Glutamatergic neuron (in vitro differentiated cells): Measurements from ENCODE around the gene ARHGAP6. TPM values are rescaled to one million over a fixed set of nuclear protein-coding genes. Genes with fewer than 3 reads are reported as not detected.
"Not testable (repeated sequence)": the region's sequence is repeated elsewhere in the genome, so short reads cannot be mapped to it uniquely, and the experiment has no call there.

Experiments
- DNase-seq: peaks from one replicate; pipeline ENCODE4 v3.0.0; 2022
- H3K27ac Mint-ChIP-seq: one replicate; pipeline ENCODE4 v1.8.0; 2020; ENCODE audit warnings: mild to moderate bottlenecking, mixed read lengths, inconsistent platforms; ENCODE audit not compliant: unreplicated experiment
- H3K27me3 Mint-ChIP-seq: one replicate; pipeline ENCODE4 v1.8.0; 2020; ENCODE audit warnings: mild to moderate bottlenecking, moderate library complexity, mixed read lengths, inconsistent platforms; ENCODE audit not compliant: unreplicated experiment
- H3K36me3 Mint-ChIP-seq: one replicate; pipeline ENCODE4 v1.8.0; 2020; ENCODE audit warnings: mild to moderate bottlenecking, mixed read lengths, inconsistent platforms; ENCODE audit not compliant: unreplicated experiment
- H3K4me1 Mint-ChIP-seq: one replicate; pipeline ENCODE4 v1.8.0; 2020; ENCODE audit warnings: mild to moderate bottlenecking, low read depth, mixed read lengths, inconsistent platforms; ENCODE audit not compliant: unreplicated experiment
- H3K4me3 Mint-ChIP-seq: one replicate; pipeline ENCODE4 v1.8.0; 2020; ENCODE audit warnings: mild to moderate bottlenecking, mixed read lengths, inconsistent platforms; ENCODE audit not compliant: unreplicated experiment
- H3K9me3 Mint-ChIP-seq: one replicate; pipeline ENCODE4 v1.8.0; 2020; ENCODE audit warnings: mild to moderate bottlenecking, moderate library complexity, mixed read lengths, inconsistent platforms; ENCODE audit not compliant: unreplicated experiment
- CTCF ChIP-seq: fragments of 200-600 bp; sonication (generic); IDR thresholded peaks from one replicate; pipeline ENCODE4 v1.5.0; 2021; ENCODE audit not compliant: partially characterized antibody, unreplicated experiment
- total RNA-seq: library from RNA; stranded (reverse); fragmentation: NEBNext Ultra II Directional; extraction: Animal tissue kit (Norgen Biotek cat#: 25700); gene quantifications from one replicate; pipeline ENCODE4 v1.2.1, GENCODE V29; 2021; ENCODE audit not compliant: unreplicated experiment

The ARHGAP6 gene
- total RNA-seq, 1 donor from 2014 or later: 3.6 TPM

GRCh38 chrX:11628399-11628798 lies 37.3 kb downstream of the ARHGAP6 start:
- TF ChIP-seq CTCF: no peak
- Mint-ChIP-seq H3K4me1 (no peaks in the 10 kb centered on the region), H3K9me3 (no peaks in the 10 kb centered on the region), H3K27me3 (no peaks in the 10 kb centered on the region), H3K36me3 (no peaks in the 10 kb centered on the region), H3K27ac (no peak overlapping the region), H3K4me3 (no peak overlapping the region)
- DNase-seq: no peak

- TF ChIP-seq CTCF: no peak
- Mint-ChIP-seq H3K4me1 (no peaks in the 10 kb centered on the region), H3K4me3 (no peak overlapping the region), H3K27ac (no peak overlapping the region), H3K9me3 (no peaks in the 10 kb centered on the region), H3K36me3 (no peaks in the 10 kb centered on the region), H3K27me3 (no peaks in the 10 kb centered on the region)
- DNase-seq: no peak
These were observed 39.4 kb downstream of the ARHGAP6 start for GRCh38 chrX:11626351-11626750.

- Mint-ChIP-seq H3K4me1 (no peaks in the 10 kb centered on the region), H3K4me3 (no peak overlapping the region), H3K36me3 (no peaks in the 10 kb centered on the region), H3K9me3 (no peaks in the 10 kb centered on the region), H3K27me3 (no peaks in the 10 kb centered on the region), H3K27ac (no peak overlapping the region)
- no peak for TF ChIP-seq CTCF
- DNase-seq: no peak
These were observed 46.3 kb downstream of the ARHGAP6 start for GRCh38 chrX:11619441-11619840.

- not testable (repeated sequence) for H3K4me3 Mint-ChIP-seq, H3K9me3 Mint-ChIP-seq, H3K4me1 Mint-ChIP-seq, H3K27me3 Mint-ChIP-seq, H3K27ac Mint-ChIP-seq, DNase-seq, H3K36me3 Mint-ChIP-seq
These were observed 51.5 kb downstream of the ARHGAP6 start for GRCh38 chrX:11614253-11614652.

GRCh38 chrX:11611965-11612364 lies 53.8 kb downstream of the ARHGAP6 start:
- Mint-ChIP-seq H3K4me1 (no peaks in the 10 kb centered on the region), H3K36me3 (no peaks in the 10 kb centered on the region), H3K27ac (no peak overlapping the region), H3K27me3 (no peaks in the 10 kb centered on the region), H3K9me3 (no peaks in the 10 kb centered on the region), H3K4me3 (no peak overlapping the region)
- TF ChIP-seq CTCF: no peak
- DNase-seq: no peak

GRCh38 chrX:11611161-11611560 lies 54.6 kb downstream of the ARHGAP6 start:
- no peak for DNase-seq
- no peak overlapping the region for H3K4me3 Mint-ChIP-seq
- no peaks in the 10 kb centered on the region for H3K9me3 Mint-ChIP-seq
- no peak overlapping the region for H3K27ac Mint-ChIP-seq
- no peak for TF ChIP-seq CTCF
- H3K4me1 Mint-ChIP-seq: no peaks in the 10 kb centered on the region
- no peaks in the 10 kb centered on the region for H3K27me3 Mint-ChIP-seq
- no peaks in the 10 kb centered on the region for H3K36me3 Mint-ChIP-seq
